HL-60 (cell line): ENCODE measurements around the gene LRRC8C.

Experiments used
- DNase-seq, 2 experiments: peaks; one replicate each; pipeline ENCODE4 v3.0.0-alpha.2; 2010 to 2020; ENCODE audit warnings: low read depth in 1 of 2, low spot score in 1 of 2
- H3K27ac ChIP-seq: fragments of 250-450 bp; sonication (Bioruptor Pico); replicated peaks from 2 replicates; pipeline ENCODE4 v1.5.1; 2020; ENCODE audit warnings: mild to moderate bottlenecking, moderate library complexity
- H3K27me3 ChIP-seq: fragments of 250-450 bp; sonication (Bioruptor Pico); 2 replicates; pipeline ENCODE4 v1.5.1; 2021; ENCODE audit warnings: mild to moderate bottlenecking, moderate library complexity; ENCODE audit not compliant: insufficient read depth, poor library complexity, severe bottlenecking
- H3K4me3 ChIP-seq: replicated peaks from 2 replicates; pipeline ENCODE4 v1.5.1; 2011; ENCODE audit warnings: mild to moderate bottlenecking, control low read depth, low read length; ENCODE audit not compliant: insufficient read depth
- CTCF ChIP-seq: IDR thresholded peaks from one replicate; pipeline ENCODE4 v1.5.1; 2011; ENCODE audit warnings: low read length, control low read depth, inconsistent platforms; ENCODE audit not compliant: insufficient read depth
- GABPA ChIP-seq: IDR thresholded peaks from 2 replicates; pipeline ENCODE4 v1.6.1; 2012; ENCODE audit warnings: low read depth
- POLR2AphosphoS5 ChIP-seq: IDR thresholded peaks from 2 replicates; pipeline ENCODE4 v1.6.1; 2012; ENCODE audit warnings: low read depth
- REST ChIP-seq: IDR thresholded peaks from 2 replicates; pipeline ENCODE4 v1.6.1; 2012; ENCODE audit warnings: low read depth; ENCODE audit not compliant: insufficient replicate concordance
- SPI1 ChIP-seq: IDR thresholded peaks from 2 replicates; pipeline ENCODE4 v1.6.1; 2012; ENCODE audit warnings: low read depth, mild to moderate bottlenecking, borderline replicate concordance

The LRRC8C gene

GRCh38 chr1:89721351-89721750 lies 88.4 kb downstream of the LRRC8C start:
- no peak overlapping the region for H3K27ac ChIP-seq
- no peaks in the 10 kb centered on the region for H3K27me3 ChIP-seq
- peak in 1 of 2 experiments; percentile 21 for DNase-seq
- no peak overlapping the region for H3K4me3 ChIP-seq
- 0 out of 2 replicates have a peak, but pooled peaks have one; percentile 2 for TF ChIP-seq SPI1
- TF ChIP-seq GABPA = no peak

GRCh38 chr1:89723144-89723543 lies 90.2 kb downstream of the LRRC8C start:
- DNase-seq = no peak
- TF ChIP-seq GABPA (no peak), SPI1 (no peak), REST (no peak), CTCF (no peak), POLR2AphosphoS5 (no peak)
- Histone ChIP-seq H3K4me3 (no peak overlapping the region), H3K27me3 (no peaks in the 10 kb centered on the region), H3K27ac (no peak overlapping the region)

GRCh38 chr1:89723863-89724262 lies 90.9 kb downstream of the LRRC8C start:
- Histone ChIP-seq H3K4me3 (no peak overlapping the region), H3K27me3 (no peaks in the 10 kb centered on the region), H3K27ac (no peak overlapping the region; the same call in 1 of the 2 replicates)
- TF ChIP-seq CTCF (no peak), GABPA (no peak), REST (no peak), POLR2AphosphoS5 (no peak), SPI1 (no peak)
- peak; percentile 22 to 60 for DNase-seq

GRCh38 chr1:89724369-89725010 lies 91.6 kb downstream of the LRRC8C start:
- Histone ChIP-seq H3K4me3 (no peak overlapping the region), H3K27me3 (no peaks in the 10 kb centered on the region), H3K27ac (peak overlapping the region; percentile 24)
- peak; percentile 43 to 68 for DNase-seq
- TF ChIP-seq SPI1 (peak; percentile 24; the same call in 1 of the 2 replicates), POLR2AphosphoS5 (no peak)

GRCh38 chr1:89725011-89725370 lies 92.1 kb downstream of the LRRC8C start:
- no peak for DNase-seq
- peak overlapping the region; percentile 24 for H3K27ac ChIP-seq

More at GRCh38 chr1:89725011-89725370, 92.1 kb downstream of the LRRC8C start:
- H3K4me3 ChIP-seq = no peak overlapping the region
- TF ChIP-seq GABPA (no peak), SPI1 (no peak), POLR2AphosphoS5 (no peak)
- no peaks in the 10 kb centered on the region for H3K27me3 ChIP-seq
